GM21526 (cell line): ENCODE measurements around the gene PSME4.

Experiments
- ATAC-seq: cut with Tn5 transposase; IDR thresholded peaks from one replicate; pipeline ENCODE4 v1.9.1; 2021; ENCODE audit warnings: moderate library complexity; ENCODE audit not compliant: unreplicated experiment, low FRiP score

The PSME4 gene, protein sequence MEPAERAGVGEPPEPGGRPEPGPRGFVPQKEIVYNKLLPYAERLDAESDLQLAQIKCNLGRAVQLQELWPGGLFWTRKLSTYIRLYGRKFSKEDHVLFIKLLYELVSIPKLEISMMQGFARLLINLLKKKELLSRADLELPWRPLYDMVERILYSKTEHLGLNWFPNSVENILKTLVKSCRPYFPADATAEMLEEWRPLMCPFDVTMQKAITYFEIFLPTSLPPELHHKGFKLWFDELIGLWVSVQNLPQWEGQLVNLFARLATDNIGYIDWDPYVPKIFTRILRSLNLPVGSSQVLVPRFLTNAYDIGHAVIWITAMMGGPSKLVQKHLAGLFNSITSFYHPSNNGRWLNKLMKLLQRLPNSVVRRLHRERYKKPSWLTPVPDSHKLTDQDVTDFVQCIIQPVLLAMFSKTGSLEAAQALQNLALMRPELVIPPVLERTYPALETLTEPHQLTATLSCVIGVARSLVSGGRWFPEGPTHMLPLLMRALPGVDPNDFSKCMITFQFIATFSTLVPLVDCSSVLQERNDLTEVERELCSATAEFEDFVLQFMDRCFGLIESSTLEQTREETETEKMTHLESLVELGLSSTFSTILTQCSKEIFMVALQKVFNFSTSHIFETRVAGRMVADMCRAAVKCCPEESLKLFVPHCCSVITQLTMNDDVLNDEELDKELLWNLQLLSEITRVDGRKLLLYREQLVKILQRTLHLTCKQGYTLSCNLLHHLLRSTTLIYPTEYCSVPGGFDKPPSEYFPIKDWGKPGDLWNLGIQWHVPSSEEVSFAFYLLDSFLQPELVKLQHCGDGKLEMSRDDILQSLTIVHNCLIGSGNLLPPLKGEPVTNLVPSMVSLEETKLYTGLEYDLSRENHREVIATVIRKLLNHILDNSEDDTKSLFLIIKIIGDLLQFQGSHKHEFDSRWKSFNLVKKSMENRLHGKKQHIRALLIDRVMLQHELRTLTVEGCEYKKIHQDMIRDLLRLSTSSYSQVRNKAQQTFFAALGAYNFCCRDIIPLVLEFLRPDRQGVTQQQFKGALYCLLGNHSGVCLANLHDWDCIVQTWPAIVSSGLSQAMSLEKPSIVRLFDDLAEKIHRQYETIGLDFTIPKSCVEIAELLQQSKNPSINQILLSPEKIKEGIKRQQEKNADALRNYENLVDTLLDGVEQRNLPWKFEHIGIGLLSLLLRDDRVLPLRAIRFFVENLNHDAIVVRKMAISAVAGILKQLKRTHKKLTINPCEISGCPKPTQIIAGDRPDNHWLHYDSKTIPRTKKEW (N-terminal part only)

GRCh38 chr2:53970724-53971602 is at the start of gene PSME4:
Gene PSME4, minus strand, starts transcription at chr2:53970993. Its CDS starts 209 bp downstream, at chr2:53970784.
- peak; percentile 81 for ATAC-seq

DNA sequence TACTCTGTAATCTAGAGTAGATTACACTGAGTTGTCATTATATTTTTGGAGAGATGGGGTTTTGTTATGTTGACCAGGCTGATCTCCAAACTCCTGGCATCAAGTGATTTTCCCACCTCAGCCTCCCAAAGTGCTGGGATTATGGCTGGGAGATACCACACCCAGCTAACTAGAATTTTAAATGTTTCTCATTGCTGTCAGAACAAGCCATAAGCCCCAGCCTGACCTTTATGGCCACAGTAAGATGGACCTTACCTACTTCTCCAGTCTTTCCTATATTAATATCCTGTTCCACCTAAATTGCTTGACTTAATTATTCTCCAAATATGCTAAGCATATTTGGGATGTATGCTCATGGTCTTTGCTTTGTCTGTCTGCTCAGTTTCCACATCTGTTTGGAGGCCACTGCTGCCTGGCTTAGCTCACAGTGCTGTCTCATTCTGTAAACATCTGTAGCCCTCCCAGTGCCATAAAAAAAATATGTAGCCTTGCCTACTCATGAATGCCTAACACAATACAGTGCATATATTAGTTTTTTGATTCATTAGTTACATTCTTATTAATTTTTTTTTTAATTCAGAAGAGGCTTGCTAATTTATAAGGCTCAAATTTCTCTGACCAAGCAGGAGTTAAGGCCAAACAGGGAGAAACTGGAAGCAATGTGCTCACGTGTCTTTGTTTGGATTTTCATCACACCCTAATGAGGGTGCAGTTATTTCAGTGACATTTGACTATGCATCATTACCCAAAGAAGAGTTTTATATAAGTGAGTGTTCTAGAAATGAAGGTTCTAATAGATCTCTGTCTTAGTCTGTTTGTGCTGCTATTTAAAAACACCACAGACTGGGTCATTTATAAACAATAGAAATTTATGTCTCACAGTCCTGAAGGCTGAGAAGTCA is 45.3 kb upstream of the PSME4 start:
- no peak for ATAC-seq

DNA sequence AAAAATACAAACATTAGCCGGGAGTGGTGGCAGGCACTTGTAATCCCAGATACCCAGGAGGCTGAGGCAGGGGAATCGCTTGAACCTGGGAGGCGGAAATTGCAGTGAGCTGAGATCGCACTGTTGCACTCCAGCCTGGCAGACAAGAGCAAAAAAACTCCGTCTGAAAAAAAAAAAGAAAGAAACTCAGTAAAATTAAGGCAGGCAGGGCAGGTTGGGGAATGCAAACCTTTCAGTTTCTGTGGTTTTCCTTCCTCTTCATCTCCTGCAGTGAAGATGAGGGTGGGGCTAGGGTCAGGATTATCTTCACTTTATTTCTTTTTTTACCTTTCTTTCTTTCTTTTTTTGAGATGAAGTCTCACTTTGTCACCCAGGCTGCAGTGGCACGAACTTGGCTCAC is 43.2 kb upstream of the PSME4 start:
- ATAC-seq: no peak

DNA sequence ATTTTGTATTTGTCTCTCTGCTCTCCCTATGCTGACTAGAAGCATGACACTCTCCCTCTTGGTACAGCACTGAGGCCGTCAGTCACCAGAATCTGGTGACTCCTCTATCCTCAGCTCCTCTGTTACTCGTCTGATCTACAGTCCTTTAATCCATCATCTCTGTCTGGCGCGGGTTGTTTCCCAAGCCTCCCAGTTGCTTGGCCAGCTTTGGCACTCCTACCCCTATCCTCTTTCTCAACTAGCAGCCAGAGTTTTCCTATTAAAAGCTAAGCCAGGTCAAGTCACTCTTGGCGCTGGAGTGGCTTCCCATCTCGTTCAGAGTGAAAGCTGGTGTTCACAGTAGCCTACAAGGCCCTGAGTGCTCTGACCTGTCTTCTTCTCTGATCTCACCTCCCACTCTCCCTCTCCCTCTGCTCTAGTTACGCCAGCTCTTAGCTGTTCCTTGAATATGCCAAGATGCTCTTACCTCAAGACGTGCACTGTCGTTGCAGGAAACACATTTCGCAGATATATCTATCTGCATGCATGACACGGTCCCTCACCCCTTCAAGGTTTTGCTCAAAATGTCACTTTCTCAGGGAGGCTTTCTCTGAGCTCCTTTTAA is 41.8 kb upstream of the PSME4 start:
- ATAC-seq: no peak

DNA sequence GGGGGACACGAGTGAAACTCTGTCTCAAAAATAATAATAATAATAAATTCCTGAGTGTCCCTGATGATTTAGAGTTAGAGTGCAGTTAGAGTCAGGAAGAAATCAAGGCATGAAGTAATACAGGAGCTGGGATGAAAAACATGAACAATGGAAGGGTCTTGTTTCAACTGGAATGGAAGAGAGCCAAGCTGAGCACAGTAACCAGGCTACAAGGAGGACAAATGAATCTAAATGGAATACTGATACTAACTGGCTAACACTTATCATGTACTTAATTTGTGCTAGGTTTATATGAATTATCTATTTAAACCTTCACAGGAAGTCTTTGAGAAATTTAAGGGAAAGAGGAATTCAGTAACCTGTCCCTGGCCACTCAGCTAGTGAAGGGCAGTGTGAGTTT is 38.8 kb upstream of the PSME4 start:
- no peak for ATAC-seq

GRCh38 chr2:54008439-54008838 is 37.6 kb upstream of the PSME4 start:
- ATAC-seq: no peak

DNA sequence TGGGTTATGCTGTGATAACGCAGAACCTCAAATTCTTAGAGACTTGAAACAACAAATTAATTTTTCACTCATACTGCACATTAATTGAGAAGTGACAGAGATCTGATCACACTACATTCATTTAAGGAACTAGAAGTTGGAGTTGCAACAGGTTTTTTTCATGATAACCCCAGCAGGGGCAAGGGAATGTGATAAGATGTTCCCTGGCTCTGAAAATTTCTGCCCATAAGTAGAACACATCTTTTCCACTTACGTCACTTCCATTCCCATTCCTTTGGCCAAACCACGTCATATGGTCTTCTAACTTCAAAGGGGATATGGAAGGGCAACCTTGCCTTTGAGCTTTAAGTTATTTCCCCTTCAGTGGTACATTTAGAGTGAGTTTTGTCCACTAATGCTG is 29.7 kb upstream of the PSME4 start:
- no peak for ATAC-seq

DNA sequence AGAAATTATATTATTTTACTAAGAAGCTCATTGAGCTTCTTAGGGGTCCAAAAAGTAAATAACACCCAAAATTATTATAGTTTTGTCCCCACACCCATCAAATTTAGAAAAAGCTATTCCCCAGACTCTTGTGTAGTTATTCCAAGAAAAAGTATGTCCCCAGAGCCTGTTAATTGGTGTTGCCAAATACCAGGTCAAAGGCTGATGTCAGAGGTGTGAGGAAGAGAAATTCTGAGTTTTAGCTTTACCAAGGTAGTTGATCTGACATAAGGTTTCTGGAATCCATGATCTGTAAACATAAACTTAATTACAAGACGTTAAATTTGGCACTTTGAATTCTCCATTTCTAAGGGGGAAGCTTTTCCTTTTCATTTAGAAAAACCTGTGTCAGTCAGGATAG is 29.3 kb upstream of the PSME4 start:
- ATAC-seq: no peak

DNA sequence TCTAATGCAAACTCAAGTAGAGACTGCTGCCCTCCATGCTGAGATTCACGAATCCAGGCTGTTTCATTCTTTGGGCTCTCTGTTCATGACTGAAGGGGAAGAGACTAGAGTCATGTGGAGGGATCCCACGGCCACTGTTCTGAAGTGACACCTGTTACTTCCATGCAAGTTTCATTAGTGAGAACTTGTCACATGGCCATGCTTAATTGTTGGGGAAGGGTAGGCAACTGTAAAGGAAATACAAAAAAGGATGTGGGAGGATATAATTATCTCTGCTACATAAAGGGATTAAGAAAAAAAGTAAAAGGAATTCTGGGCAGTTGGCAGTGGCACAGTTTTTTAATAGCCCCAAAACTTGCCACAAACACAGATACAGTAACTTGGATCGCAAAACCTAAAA is 28.0 kb upstream of the PSME4 start:
- ATAC-seq: no peak

DNA sequence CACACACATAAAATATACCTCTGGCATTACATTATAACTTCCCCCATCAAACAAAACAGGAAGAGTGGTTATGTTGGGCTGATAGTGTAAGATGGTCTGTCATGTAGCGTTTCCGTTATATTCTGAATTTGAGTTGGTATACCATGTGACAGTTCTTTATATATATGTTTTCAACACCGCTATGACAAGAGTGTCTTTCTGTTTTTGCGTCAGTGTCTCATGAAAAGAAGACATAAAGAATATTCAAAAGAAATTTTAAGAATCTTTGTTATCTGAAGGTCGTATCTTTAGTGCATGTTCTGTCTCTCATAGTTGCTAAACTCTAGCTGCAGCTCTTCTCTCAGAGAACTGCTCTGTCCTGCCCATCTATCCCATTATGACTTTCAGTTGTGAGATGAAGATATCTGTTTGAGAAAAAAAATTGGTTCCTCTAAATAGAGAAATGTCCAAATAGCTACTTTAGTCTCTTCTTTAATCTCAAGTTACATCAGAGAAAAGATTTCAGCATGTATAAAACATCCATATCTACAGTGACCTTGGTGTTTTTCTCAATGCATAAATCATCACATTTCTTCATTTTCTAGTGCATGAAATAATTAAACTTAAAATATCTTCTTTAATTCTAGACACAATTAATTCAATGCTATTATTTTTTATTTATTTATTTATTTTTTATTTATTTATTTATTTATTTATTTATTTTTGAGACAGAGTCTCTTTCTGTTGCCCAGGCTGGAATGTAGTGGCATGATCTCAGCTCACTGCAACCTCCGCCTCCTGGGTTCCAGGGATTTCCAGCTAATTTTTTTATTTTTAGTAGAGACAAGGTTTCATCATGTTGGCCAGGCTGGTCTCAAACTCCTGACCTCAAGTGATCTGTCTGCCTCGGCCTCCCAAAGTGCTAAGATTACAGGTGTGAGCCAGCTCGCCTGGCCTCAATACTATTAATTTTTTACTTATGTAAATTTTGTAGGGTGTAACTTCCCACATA is 24.3 kb upstream of the PSME4 start:
- peak; percentile 50 for ATAC-seq

GRCh38 chr2:53991948-53992347 is 21.2 kb upstream of the PSME4 start:
- ATAC-seq: no peak

- ATAC-seq: no peak
Measured at GRCh38 chr2:53989210-53989862, 18.5 kb upstream of the PSME4 start.

DNA sequence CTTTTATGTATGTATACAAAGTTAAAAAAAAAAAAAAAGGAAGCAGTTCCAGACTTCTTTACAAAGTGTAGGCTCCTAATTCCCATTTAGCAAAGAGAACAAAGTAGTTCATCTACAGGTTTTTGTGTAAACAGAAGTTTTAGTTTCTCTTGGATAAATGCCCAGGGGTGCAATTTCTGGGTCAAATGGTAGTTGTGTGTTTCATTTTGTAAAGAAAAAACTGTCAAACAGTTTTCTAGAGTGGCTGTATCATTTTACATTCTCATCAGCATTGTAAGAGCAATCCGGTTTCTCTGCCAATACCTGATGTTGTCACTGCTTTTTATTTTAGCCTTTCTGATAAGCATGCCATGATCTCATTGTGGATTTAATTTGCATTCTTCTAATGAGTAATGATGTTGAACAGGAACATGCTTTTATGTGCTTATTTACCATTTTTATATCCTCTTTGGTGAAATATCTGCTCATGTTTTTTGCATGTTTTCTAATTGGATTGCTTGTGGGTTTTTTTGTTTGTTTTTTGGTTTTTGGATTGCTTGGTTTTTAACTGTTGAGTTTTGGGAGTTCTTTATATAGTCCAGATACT is 16.6 kb upstream of the PSME4 start:
- no peak for ATAC-seq

GRCh38 chr2:53985646-53986045 is 14.9 kb upstream of the PSME4 start:
- ATAC-seq: no peak

DNA sequence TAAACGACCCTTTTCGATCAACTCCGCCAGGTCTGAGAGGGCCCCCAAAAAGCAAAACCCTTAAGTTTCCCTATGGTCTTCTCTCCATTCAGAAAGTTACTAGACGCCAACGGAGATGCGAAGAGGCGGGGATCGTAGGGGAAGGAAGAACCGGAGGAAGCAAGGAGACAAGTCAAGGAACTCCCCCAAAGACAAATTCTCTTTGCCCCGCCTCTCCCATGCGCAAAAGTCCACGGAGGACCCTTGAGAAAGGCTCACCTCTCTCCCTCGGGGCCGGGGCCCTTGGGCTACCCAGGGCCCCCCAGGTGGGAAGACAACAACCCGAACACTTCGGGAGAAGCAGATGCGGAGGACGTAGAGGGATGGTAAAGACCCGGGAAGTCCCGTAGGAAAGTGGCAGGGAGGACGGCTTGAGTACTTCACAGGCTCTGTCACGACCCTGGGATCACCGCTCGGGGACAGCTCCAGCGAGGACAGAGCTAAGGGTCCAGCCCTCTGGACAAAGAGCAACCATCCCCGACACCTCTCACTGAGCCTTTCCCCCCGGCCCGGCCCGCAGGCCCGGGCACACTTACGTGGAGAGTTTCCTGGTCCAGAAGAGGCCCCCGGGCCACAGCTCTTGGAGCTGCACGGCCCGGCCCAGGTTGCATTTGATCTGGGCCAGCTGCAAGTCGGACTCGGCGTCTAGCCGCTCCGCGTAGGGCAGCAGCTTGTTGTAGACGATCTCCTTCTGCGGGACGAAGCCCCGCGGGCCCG is 647 bp downstream of the PSME4 start:
- ATAC-seq: peak; percentile 22
